ENCODE measurements around the gene SLC2A9. TPM values are rescaled to one million over a fixed set of nuclear protein-coding genes. Genes with fewer than 3 reads are reported as not detected.

SLC2A9 gene
- total RNA-seq, 1 donor from 2014 or later = 2.0 TPM

DNA sequence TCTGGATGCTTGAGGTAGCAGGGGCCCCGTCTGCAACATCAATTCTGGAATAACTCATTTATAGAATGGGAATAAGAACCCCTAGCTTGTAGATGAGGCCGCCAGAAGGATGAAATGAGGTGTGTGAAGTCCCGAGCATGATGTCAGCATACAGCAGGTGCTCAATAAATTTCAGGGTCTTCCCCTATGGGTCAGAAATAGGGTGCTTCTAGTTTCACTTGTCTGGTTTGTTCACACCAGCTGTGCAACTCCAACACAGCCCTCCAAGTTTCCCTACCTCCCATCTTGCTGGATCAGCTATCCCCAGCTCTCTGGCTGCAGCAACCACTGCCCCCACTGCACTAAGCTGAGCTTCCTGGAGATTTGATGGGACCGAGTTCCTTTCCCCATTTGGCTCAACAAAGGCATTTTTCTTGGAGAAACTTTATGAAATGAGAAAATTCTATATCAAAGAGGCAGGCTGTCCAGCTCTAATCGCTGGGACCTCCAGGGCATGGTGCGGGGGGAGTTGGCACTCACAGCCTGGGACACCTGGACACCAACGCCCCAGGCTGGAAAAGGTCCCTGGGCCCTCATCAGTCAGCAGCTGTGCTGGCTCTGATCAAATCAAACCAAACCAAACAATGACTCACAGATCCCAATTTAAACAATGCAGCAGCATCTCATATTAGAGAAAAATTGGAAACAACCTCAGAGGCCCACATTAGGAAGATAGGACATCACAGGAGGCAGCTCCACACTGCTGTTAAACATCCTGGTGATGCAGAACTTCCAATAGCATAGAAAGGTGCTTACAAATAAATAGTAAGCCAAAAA is 13.3 kb downstream of the SLC2A9 start:
- no peak overlapping the region for H3K4me3 ChIP-seq (ENCODE audit: low read depth, low read length)
- DNase-seq (ENCODE audit: low read depth) = no peak
- TF ChIP-seq, protein P1, sequence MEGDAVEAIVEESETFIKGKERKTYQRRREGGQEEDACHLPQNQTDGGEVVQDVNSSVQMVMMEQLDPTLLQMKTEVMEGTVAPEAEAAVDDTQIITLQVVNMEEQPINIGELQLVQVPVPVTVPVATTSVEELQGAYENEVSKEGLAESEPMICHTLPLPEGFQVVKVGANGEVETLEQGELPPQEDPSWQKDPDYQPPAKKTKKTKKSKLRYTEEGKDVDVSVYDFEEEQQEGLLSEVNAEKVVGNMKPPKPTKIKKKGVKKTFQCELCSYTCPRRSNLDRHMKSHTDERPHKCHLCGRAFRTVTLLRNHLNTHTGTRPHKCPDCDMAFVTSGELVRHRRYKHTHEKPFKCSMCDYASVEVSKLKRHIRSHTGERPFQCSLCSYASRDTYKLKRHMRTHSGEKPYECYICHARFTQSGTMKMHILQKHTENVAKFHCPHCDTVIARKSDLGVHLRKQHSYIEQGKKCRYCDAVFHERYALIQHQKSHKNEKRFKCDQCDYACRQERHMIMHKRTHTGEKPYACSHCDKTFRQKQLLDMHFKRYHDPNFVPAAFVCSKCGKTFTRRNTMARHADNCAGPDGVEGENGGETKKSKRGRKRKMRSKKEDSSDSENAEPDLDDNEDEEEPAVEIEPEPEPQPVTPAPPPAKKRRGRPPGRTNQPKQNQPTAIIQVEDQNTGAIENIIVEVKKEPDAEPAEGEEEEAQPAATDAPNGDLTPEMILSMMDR (conservative IDR thresholded peaks at IDR 0.05; ENCODE audit: low read depth, low read length) = no peak

DNA sequence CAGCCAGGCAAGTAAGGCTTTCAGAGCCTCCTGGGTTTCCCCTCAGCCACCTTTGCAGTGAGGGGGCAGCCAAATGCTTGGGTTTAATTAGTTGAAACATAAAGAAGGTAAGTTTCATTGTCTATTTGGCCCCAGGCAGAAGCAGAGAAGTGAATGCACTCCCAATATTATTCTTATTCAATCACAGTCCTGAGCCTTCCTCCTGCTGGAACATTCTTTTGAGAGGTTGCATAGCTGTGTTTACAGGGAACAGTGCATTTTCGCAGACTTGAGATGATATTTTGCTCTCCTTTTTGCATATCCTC is 13.9 kb downstream of the SLC2A9 start:
- TF ChIP-seq, protein P1 (conservative IDR thresholded peaks at IDR 0.05; ENCODE audit: low read depth, low read length) = no peak
- no peak overlapping the region for H3K4me3 ChIP-seq (ENCODE audit: low read depth, low read length)
- no peak for DNase-seq (ENCODE audit: low read depth)

DNA sequence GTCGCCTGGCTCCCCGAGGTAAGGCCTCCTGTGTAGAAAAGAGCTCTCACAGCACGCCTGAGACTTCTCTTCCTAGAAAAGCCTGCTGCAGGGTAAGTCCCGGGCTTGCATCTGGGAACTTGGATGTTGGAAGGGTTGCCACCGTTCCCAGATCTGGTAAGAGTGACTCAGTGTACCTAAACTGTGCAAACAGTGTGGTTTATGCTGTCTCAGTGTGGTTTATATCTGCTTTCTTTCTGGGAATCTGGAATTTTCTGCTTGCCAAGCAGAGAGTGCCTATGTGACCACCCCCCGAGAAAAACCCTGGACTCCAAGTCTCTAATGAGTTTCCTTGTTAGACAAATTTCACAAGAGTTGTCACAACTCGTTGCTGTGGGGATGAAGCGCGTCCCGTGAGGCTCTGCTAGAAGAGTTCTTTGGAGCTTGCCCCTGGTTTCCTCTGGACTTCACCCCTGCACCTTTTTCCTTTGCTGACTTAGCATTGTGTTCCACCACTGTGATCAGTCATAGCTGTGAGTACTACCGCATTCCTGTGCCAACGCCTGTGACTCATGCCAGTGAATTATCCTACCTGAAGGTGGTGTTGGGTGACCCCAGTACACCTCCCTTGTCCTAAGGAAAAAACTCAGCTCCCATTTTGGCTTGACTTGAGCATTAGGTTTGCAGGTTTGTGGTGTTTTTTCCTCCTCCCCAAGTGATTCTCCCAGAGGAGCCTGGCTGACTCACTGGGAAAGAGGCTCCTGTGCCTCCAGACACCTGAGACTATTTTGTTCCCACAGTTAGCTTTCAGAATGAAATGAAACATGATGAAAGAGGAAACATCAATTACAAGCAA is 14.5 kb downstream of the SLC2A9 start:
- peak overlapping the region; percentile 34 for H3K4me3 ChIP-seq (ENCODE audit: low read depth, low read length)
- DNase-seq (ENCODE audit: low read depth) = peak; percentile 94
- TF ChIP-seq, protein P1 (conservative IDR thresholded peaks at IDR 0.05; ENCODE audit: low read depth, low read length) = peak; percentile 9

DNA sequence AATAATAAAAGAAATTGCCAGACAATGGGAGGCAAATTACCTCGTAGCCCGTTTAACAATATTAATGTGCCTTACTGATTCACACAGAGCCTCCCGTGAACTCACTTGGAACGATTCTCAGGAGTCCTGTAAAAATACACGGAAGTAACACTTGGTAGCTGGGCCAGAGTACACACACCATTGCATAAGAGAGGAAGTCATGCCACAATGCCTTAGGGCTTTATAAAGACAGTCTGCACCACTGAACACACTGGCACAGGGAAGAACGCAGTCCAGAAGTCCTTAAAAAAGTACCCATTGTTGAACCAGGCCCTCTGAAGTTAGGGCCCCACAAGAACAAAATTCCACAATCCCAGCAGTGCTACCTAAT is 15.1 kb downstream of the SLC2A9 start:
- TF ChIP-seq, protein P1 (conservative IDR thresholded peaks at IDR 0.05; ENCODE audit: low read depth, low read length) = no peak
- peak; percentile 92 for DNase-seq (ENCODE audit: low read depth)
- H3K4me3 ChIP-seq (ENCODE audit: low read depth, low read length) = peak overlapping the region; percentile 34

DNA sequence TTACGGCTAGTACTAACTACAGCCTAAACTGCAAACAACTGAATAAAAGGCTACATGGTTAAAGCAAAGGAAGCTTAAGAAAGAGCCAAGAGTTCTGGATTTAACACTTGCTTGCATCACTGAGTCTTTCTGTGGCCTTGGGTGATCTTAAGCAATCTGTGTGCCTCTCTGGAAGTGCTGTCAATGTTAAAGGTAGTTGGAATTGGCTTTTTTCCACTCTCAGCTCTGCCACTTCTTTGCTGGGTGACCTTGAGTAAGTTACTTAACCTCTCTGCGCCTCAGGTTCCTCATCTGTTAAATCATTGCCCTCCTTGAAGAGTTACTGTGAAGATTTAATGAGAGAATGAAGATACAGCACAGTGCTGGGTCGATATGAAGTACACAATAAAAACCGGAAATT is 15.7 kb downstream of the SLC2A9 start:
- no peak overlapping the region for H3K4me3 ChIP-seq (ENCODE audit: low read depth, low read length)
- TF ChIP-seq, protein P1 (conservative IDR thresholded peaks at IDR 0.05; ENCODE audit: low read depth, low read length) = no peak
- DNase-seq (ENCODE audit: low read depth) = no peak

DNA sequence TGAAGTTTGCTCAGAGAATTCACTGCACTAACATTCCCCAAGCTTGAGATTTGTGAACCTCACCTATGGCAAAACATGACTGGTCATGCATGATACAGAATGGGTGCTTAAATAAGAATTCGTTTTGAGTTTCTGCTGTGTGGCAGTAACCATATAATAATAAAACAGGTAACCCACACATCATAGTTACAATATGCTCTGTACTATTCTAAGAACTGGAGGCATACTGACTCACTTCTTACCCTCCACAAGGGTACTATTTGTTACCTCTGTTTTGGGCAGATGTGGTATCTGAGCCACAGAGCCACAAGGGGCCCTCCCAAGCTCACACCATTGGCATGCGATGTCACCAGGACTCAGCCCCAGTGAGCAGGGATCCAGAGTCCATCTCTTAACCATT is 17.6 kb downstream of the SLC2A9 start:
- TF ChIP-seq, protein P1 (conservative IDR thresholded peaks at IDR 0.05; ENCODE audit: low read depth, low read length) = no peak
- DNase-seq (ENCODE audit: low read depth) = no peak

More for the DNA sequence above, 17.6 kb downstream of the SLC2A9 start:
- no peak overlapping the region for H3K4me3 ChIP-seq (ENCODE audit: low read depth, low read length)
